HCT116 (cell line): ENCODE measurements around the gene HADH. TPM values are rescaled to one million over a fixed set of nuclear protein-coding genes. Genes with fewer than 3 reads are reported as not detected.

ENCODE experiments used
- ATAC-seq: fragments of 200-7000 bp; cut with Tn5 transposase; 2 replicates; pipeline ENCODE4 v1.9.1; 2020; ENCODE audit warnings: mild to moderate bottlenecking, moderate library complexity
- BruUV-seq: library from RNA; stranded (reverse); fragments of 400-500 nt; replicated peaks from 2 replicates; lab custom pipeline; 2021; lab: Mats Ljungman, UMichigan
- CTCF ChIA-PET: fragments of 300-600 bp; sonication (Branson Sonifier 250); formaldehyde crosslinking; loops from one replicate; lab custom pipeline; 2021; ENCODE audit warnings: antibody characterized with exemption; lab: Charles Lee
- POLR2A ChIA-PET: fragments of 300-600, 350-600 bp; sonication (Branson Sonifier 250); formaldehyde crosslinking; loops from one replicate; lab custom pipeline; 2021; ENCODE audit warnings: antibody characterized with exemption; lab: Charles Lee
- RAD21 ChIA-PET, 2 experiments: fragments of 300-600 bp; sonication (Branson Sonifier 250); formaldehyde crosslinking; loops; one replicate each; lab custom pipeline; 2023; ENCODE audit warnings: low total read pairs in 2 of 2; ENCODE audit not compliant: uncharacterized antibody in 2 of 2, unreplicated experiment in 2 of 2, low non-redundant PET in 1 of 2; lab: Charles Lee
- DNase-seq: peaks from one replicate; pipeline ENCODE4 v3.0.0-alpha.2; 2010; ENCODE audit warnings: low read depth, low spot score
- H2AFZ ChIP-seq: fragments of 200-600 bp; shearing (Covaris generic), sonication (generic); 2 replicates; pipeline ENCODE4 v1.6.1; 2017; ENCODE audit warnings: low read depth, mixed run types, mixed read lengths, antibody characterized with exemption, low read length; ENCODE audit not compliant: poor library complexity, severe bottlenecking
- H3K27ac ChIP-seq: 2 replicates; pipeline ENCODE4 v1.5.1; 2012; ENCODE audit warnings: low read depth, low read length
- H3K27me3 ChIP-seq: fragments of 200-600 bp; sonication (generic); 2 replicates; pipeline ENCODE4 v1.6.1; 2016; ENCODE audit warnings: mixed run types, low read length, mixed read lengths; ENCODE audit not compliant: insufficient read depth
- H3K36me3 ChIP-seq, 2 experiments: fragments of 200-500 bp in 1 of 2; fragments of 200-600 bp in 1 of 2; sonication (Bioruptor generic) in 1 of 2; sonication (generic) in 1 of 2; 2 replicates each; pipeline versions ENCODE4 v1.5.1 to v1.6.1; 2014 to 2016; ENCODE audit warnings: low read length in 2 of 2, inconsistent platforms in 1 of 2, mixed read lengths in 1 of 2, mixed run types in 1 of 2; ENCODE audit not compliant: insufficient read depth in 2 of 2, control insufficient read depth in 1 of 2
- H3K4me1 ChIP-seq, 2 experiments: fragments of 200-600 bp in 1 of 2; sonication (generic) in 1 of 2; 2 replicates each; pipeline versions ENCODE4 v1.5.1 to v1.6.1; 2012 to 2017; ENCODE audit warnings: low read length in 2 of 2, inconsistent platforms in 1 of 2, mild to moderate bottlenecking in 1 of 2, mixed read lengths in 1 of 2, mixed run types in 1 of 2, moderate library complexity in 1 of 2; ENCODE audit not compliant: insufficient read depth in 2 of 2, control insufficient read depth in 1 of 2
- H3K4me2 ChIP-seq: fragments of 200-600 bp; sonication (generic); 2 replicates; pipeline ENCODE4 v1.6.1; 2017; ENCODE audit warnings: mixed run types, low read length, mixed read lengths
- H3K4me3 ChIP-seq, 2 experiments: fragments of 200-600 bp in 1 of 2; sonication (generic) in 1 of 2; replicated peaks in 1 of 2; 2 replicates each; pipeline ENCODE4 v1.5.1; 2011 to 2016; ENCODE audit warnings: low read length in 2 of 2, control low read depth in 1 of 2, low read depth in 1 of 2, mild to moderate bottlenecking in 1 of 2, mixed read lengths in 1 of 2, mixed run types in 1 of 2
- H3K79me2 ChIP-seq: fragments of 200-600 bp; sonication (generic); 2 replicates; pipeline ENCODE4 v1.6.1; 2017; ENCODE audit warnings: mild to moderate bottlenecking, mixed run types, low read length, moderate library complexity, mixed read lengths; ENCODE audit not compliant: insufficient read depth
- H3K9ac ChIP-seq: fragments of 200-600 bp; sonication (generic); 2 replicates; pipeline ENCODE4 v1.6.1; 2016; ENCODE audit warnings: low read length, mixed read lengths
- H3K9me2 ChIP-seq: fragments of 200-600 bp; sonication (generic), shearing (Covaris generic); 2 replicates; pipeline ENCODE4 v1.6.1; 2017; ENCODE audit warnings: mixed run types, mild to moderate bottlenecking, moderate library complexity; ENCODE audit not compliant: insufficient read depth
- H3K9me3 ChIP-seq, 2 experiments: fragments of 200-500 bp in 1 of 2; fragments of 200-600 bp in 1 of 2; sonication (Bioruptor generic) in 1 of 2; sonication (generic) in 1 of 2; 2 replicates each; pipeline ENCODE4 v1.6.1; 2014 to 2017; ENCODE audit warnings: low read length in 2 of 2, mixed read lengths in 2 of 2, inconsistent platforms in 1 of 2, low read depth in 1 of 2, mild to moderate bottlenecking in 1 of 2, mixed run types in 1 of 2, moderate library complexity in 1 of 2; ENCODE audit not compliant: control insufficient read depth in 1 of 2, insufficient read depth in 1 of 2
- H4K20me1 ChIP-seq: fragments of 200-600 bp; sonication (generic), shearing (Covaris generic); 2 replicates; pipeline ENCODE4 v1.6.1; 2017; ENCODE audit warnings: mixed run types, mild to moderate bottlenecking, moderate library complexity; ENCODE audit not compliant: insufficient read depth
- CBX3 ChIP-seq: IDR thresholded peaks from 2 replicates; pipeline ENCODE4 v1.6.1; 2012; ENCODE audit warnings: low read depth
- EGR1 ChIP-seq: IDR thresholded peaks from 2 replicates; pipeline ENCODE4 v1.6.1; 2012; ENCODE audit warnings: low read depth
- ELF1 ChIP-seq: IDR thresholded peaks from 2 replicates; pipeline ENCODE4 v1.6.1; 2012; ENCODE audit warnings: low read depth, borderline replicate concordance
- EZH2 ChIP-seq: fragments of 200-600 bp; sonication (generic); IDR thresholded peaks from 2 replicates; pipeline ENCODE4 v1.6.1; 2017; ENCODE audit warnings: antibody characterized with exemption, mixed run types
- FOSL1 ChIP-seq: IDR thresholded peaks from 2 replicates; pipeline ENCODE4 v1.6.1; 2012; ENCODE audit warnings: low read depth
- MAX ChIP-seq: IDR thresholded peaks from 2 replicates; pipeline ENCODE4 v1.6.1; 2012
- POLR2A ChIP-seq: IDR thresholded peaks from 2 replicates; pipeline ENCODE4 v1.7.0; 2011; ENCODE audit warnings: borderline replicate concordance; ENCODE audit not compliant: insufficient read depth, insufficient read length; ENCODE audit errors: extremely low read depth
- POLR2AphosphoS5 ChIP-seq: IDR thresholded peaks from 2 replicates; pipeline ENCODE4 v1.6.1; 2011; ENCODE audit warnings: mild to moderate bottlenecking, low read depth, low read length, moderate library complexity
- RAD21 ChIP-seq: IDR thresholded peaks from 2 replicates; pipeline ENCODE4 v1.6.1; 2012; ENCODE audit warnings: low read depth, mild to moderate bottlenecking
- REST ChIP-seq: IDR thresholded peaks from 2 replicates; pipeline ENCODE4 v1.6.1; 2012; ENCODE audit warnings: low read depth
- SIN3A ChIP-seq: IDR thresholded peaks from 2 replicates; pipeline ENCODE4 v1.6.1; 2012; ENCODE audit warnings: low read depth
- SRF ChIP-seq: IDR thresholded peaks from 2 replicates; pipeline ENCODE4 v1.6.1; 2012; ENCODE audit warnings: low read depth
- TCF7L2 ChIP-seq: IDR thresholded peaks from 2 replicates; pipeline ENCODE4 v1.7.0; 2011; ENCODE audit warnings: borderline replicate concordance, inconsistent platforms; ENCODE audit not compliant: insufficient read depth, insufficient read length; ENCODE audit errors: extremely low read depth
- YY1 ChIP-seq: IDR thresholded peaks from 2 replicates; pipeline ENCODE4 v1.6.1; 2011; ENCODE audit warnings: low read length, low read depth, moderate library complexity, mild to moderate bottlenecking; ENCODE audit not compliant: insufficient replicate concordance; ENCODE audit errors: extremely low read depth
- ZFX ChIP-seq: fragments of 450-650 bp; IDR thresholded peaks from 2 replicates; pipeline ENCODE4 v1.6.1; 2017
- intact Hi-C: fragments of 100-400 bp; cut with micrococcal nuclease; formaldehyde crosslinking; loops from 2 replicates; pipeline ENCODE4 v1.10.0; 2022
- total RNA-seq: library from RNA; stranded (reverse); gene quantifications from one replicate; pipeline ENCODE4 v1.2.1, GENCODE V29; 2021; ENCODE audit not compliant: unreplicated experiment
- TF ChIP-seq, protein P1 (sequence below): IDR thresholded peaks from 2 replicates; pipeline ENCODE4 v1.6.1; 2011; ENCODE audit warnings: mild to moderate bottlenecking, low read length, moderate library complexity; ENCODE audit not compliant: insufficient replicate concordance; ENCODE audit errors: extremely low read depth
- TF ChIP-seq, protein P2 (sequence below): IDR thresholded peaks from 2 replicates; pipeline ENCODE4 v1.6.1; 2012

Gene HADH
- total RNA-seq, 1 experiment from 2014 or later, result 30.2 TPM

DNA sequence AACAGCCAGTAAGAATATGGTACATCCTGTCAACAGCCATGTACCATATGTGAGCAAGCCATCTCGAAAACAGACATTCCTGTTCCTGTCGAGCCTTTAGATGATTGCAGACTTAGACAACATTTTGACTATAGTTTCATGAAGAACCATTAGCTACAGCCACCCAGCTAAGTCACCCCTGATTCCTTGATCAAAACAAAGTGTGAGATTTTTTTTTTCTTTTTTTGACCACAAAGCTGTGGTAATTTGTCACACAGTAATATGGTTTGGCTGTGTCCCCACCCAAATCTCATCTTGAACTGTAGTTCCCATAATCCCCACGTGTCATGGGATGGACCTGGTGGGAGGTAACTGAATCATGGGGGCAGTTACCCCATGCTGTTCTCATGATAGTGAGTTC is 15.2 kb upstream of the HADH start:
- BruUV-seq, result no TSS peak
- H4K20me1 ChIP-seq, result no peaks in the 10 kb centered on the region
- H3K9me3 ChIP-seq, result no peaks in the 10 kb centered on the region
- ATAC-seq, result no peak
- ChIA-PET RAD21 (no interaction called here), CTCF (no interaction called here), POLR2A (no interaction called here)
- no peaks in the 10 kb centered on the region for H3K9me2 ChIP-seq
- no peaks in the 10 kb centered on the region for H3K36me3 ChIP-seq
- H3K4me2 ChIP-seq, result no peak overlapping the region
- H3K4me1 ChIP-seq, result no peaks in the 10 kb centered on the region
- no peaks in the 10 kb centered on the region for H3K79me2 ChIP-seq
- H3K9ac ChIP-seq, result no peak overlapping the region
- no peak for TF ChIP-seq REST
- TF ChIP-seq POLR2AphosphoS5, result no peak
- no peak for TF ChIP-seq ZFX
- TF ChIP-seq EGR1, result no peak
- no peak for TF ChIP-seq FOSL1
- TF ChIP-seq MAX, result no peak
- TF ChIP-seq POLR2A, result no peak
- TF ChIP-seq, protein P1, sequence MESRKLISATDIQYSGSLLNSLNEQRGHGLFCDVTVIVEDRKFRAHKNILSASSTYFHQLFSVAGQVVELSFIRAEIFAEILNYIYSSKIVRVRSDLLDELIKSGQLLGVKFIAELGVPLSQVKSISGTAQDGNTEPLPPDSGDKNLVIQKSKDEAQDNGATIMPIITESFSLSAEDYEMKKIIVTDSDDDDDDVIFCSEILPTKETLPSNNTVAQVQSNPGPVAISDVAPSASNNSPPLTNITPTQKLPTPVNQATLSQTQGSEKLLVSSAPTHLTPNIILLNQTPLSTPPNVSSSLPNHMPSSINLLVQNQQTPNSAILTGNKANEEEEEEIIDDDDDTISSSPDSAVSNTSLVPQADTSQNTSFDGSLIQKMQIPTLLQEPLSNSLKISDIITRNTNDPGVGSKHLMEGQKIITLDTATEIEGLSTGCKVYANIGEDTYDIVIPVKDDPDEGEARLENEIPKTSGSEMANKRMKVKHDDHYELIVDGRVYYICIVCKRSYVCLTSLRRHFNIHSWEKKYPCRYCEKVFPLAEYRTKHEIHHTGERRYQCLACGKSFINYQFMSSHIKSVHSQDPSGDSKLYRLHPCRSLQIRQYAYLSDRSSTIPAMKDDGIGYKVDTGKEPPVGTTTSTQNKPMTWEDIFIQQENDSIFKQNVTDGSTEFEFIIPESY, result no peak
- TF ChIP-seq YY1, result no peak
- TF ChIP-seq SRF, result no peak
- TF ChIP-seq TCF7L2, result no peak
- TF ChIP-seq RAD21, result no peak
- no peak for TF ChIP-seq EZH2
- TF ChIP-seq, protein P2, sequence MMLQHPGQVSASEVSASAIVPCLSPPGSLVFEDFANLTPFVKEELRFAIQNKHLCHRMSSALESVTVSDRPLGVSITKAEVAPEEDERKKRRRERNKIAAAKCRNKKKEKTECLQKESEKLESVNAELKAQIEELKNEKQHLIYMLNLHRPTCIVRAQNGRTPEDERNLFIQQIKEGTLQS, result no peak
- no peak for TF ChIP-seq CBX3
- TF ChIP-seq ELF1, result no peak
- no peak for TF ChIP-seq SIN3A
- H2AFZ ChIP-seq, result no peak overlapping the region
- no peak overlapping the region for H3K27ac ChIP-seq
- intact Hi-C loops, result no loop called here
- no peak overlapping the region for H3K4me3 ChIP-seq
- H3K27me3 ChIP-seq, result no peaks in the 10 kb centered on the region
- no peak for DNase-seq
